RKO (cell line): ENCODE data around the gene POLRMT.
"Not testable (repeated sequence)": the region's sequence is repeated elsewhere in the genome, so short reads cannot be mapped to it uniquely, and the experiment has no call there.

Source experiments
- DNase-seq: peaks from one replicate; pipeline ENCODE4 v3.0.0-alpha.2; 2016; ENCODE audit warnings: low spot score

The POLRMT gene

DNA sequence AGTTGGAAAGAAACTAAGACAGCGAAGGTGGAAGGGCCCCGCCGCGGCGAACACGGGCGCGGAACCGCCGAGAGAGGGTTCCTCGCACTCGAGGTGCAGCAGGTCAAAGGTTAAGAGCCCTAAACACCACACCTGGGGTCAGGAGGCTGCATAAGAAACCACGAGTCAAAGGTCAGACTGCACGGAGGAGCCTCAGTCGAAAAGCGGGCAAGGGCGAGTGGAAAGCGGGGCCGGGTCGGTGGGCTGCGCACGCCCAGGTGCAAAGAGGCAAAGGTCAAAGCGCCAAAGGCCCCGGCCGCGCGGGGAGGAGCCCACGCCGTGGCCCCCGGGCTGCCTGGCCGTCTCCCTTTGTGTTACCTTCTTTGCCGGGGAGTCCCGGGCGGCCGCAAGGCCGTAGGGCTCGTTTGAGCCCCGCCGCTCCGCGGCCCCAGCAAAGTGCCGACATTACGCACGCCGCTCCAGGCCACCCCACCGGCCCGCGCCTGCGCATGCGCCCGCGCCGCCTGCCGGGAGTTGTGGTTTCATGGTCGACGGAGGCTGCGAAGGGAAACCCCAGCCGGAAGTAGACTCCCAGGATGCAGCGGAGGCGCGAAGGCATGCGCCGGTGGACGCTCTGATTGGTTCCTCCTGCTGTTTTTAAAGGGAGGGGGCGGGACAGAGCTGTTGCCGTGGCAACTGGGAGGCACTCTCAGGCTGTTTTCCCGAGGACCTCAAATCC is at the start of gene POLRMT:
Gene POLRMT (minus strand): TSS at position 470 of the 718 bp plus-strand sequence. CDS start 25 bp downstream, at position 445.
- DNase-seq, result peak; percentile 98

DNA sequence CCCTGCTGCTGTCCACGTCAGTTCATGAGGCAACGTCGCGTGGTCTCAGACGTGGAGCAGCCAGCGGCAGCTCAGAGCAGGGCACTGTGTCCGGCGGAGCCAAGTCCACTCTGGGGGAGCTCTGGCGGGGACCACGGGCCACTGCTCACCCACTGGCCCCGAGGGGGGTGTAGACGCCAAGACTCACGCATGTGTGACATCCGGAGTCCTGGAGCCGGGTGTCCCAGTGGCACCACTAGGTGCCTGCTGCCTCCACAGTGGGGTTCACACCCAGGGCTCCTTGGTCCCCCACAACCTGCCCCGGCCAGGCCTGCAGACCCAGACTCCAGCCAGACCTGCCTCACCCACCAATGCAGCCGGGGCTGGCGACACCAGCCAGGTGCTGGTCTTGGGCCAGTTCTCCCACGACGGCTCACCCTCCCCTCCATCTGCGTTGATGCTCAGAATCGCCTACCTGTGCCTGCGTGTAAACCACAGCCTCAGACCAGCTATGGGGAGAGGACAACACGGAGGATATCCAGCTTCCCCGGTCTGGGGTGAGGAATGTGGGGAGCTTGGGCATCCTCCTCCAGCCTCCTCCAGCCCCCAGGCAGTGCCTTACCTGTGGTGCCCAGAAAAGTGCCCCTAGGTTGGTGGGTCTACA is 49.5 kb upstream of the POLRMT start:
- DNase-seq, result no peak

DNA sequence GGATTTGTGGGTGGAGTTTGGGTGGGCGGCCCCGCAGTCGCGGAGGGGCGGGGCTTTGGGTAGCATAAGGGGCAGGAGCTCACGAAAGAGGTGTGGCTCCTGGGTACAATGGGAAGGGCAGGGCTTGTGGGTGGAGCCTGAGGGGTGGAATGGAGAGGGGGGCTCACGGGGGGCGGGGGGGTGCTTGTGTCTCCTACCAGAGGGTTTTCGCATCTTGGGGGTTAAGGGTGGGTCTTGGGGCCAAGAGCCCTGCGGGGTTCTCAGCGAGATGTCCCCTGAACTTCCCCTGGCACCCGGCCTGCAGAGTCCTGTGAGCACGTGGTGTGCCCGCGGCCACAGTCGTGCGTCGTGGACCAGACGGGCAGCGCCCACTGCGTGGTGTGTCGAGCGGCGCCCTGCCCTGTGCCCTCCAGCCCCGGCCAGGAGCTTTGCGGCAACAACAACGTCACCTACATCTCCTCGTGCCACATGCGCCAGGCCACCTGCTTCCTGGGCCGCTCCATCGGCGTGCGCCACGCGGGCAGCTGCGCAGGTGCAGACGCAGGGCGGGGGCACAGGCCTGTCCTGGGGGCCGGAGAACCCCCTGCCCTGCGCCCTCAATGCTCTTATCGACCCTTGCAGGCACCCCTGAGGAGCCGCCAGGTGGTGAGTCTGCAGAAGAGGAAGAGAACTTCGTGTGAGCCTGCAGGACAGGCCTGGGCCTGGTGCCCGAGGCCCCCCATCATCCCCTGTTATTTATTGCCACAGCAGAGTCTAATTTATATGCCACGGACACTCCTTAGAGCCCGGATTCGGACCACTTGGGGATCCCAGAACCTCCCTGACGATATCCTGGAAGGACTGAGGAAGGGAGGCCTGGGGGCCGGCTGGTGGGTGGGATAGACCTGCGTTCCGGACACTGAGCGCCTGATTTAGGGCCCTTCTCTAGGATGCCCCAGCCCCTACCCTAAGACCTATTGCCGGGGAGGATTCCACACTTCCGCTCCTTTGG is 48.0 kb upstream of the POLRMT start:
- DNase-seq, result peak; percentile 88

DNA sequence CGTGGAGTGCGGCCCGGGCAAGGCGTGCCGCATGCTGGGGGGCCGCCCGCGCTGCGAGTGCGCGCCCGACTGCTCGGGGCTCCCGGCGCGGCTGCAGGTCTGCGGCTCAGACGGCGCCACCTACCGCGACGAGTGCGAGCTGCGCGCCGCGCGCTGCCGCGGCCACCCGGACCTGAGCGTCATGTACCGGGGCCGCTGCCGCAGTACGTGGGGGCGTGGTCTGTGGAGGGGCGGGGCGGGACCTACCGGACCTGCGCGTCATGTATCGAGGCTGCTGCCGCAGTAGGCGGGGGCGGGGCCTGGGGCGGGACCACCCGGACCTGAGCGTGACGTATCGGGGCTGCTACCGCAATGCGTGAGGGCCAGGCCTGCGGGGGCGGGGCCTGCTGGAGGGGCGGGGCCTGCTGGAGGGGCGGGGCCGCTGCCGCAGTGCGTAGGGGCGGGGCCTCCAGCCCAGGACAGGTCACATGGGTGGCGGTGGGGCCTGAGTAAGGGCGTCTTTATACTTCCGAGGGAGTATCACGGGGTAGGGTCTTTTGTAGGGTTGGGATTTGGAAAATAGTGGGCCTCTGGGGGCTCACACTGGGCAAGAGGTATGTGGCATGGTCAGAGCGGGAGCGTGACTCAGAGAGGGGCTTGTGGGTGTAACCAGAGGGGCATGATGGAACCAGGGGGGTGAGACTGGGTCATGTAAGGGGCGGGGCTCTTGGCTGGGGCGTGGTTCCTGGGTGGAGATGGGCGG is 47.1 kb upstream of the POLRMT start:
- peak; percentile 96 for DNase-seq

DNA sequence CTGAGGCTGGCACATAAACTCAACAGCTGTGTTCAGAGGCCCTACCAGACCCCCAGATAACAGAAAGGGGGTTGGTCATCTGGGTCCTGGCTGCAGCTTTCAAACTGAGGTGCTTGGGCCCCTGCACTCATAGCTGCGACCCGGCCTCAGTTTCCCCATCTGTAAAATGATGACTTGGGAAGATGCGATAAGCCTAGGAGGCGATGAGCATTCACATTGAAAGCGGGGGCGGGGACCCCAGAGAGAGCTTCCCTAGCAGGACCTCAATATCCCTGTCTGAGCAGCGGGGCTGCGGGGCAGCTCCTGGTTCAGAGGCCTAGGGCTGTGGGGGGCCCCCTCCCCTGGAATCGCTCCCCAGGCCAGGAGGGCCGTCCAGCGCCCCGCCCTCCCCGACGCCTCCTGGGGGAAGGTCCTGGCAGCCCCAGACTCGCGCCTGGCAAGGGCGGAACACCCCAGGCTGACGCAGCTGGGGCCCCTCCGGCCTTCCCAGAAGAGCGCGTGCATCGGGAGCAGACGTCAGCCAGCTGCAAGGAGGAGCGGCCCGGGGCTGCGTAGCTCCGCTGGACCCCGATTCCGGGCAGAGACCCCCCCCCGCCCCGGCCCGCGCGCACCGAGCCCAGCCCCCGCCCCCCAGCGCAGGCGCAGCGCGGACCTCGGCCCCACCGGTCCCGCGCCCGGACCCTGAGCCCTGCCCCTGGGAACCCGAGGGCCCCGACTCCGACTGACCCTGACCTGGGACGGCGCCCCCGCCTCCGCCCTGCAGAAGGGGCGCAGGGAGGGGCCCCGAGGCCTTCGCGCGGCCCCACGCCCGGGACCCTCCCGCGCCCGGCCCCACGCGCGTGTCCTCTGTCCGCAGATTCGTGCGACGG is 46.3 kb upstream of the POLRMT start:
- DNase-seq, result peak; percentile 76

DNA sequence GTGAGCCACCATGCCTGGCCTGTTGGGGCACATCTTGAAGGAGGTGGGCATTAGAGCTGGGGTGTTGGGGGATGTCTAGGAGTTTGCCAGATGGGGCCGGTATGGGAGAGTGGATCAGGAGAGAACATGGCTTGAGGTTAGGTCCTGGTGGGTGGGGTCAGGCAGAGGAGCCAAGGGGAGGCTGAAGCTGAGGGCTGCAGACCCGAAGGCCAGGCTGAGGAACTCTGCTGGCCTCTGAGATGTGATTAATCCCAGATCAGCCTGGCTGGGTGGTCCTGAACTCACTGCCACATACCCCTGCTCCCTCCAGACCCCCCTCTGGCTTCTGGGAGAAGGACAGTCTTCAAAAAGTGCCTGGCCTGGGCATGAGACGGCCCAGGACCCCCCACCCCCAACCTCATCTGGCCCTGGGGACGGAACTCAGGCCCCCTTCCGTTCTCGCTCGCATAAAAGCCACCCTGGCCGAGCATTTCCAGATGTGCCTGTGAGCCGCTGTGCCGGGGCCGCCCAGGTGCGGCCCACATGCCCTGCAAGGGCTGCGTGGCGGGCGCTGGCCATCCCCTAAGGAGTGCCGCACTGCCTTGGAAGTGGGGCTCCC is 45.6 kb upstream of the POLRMT start:
- no peak for DNase-seq

DNA sequence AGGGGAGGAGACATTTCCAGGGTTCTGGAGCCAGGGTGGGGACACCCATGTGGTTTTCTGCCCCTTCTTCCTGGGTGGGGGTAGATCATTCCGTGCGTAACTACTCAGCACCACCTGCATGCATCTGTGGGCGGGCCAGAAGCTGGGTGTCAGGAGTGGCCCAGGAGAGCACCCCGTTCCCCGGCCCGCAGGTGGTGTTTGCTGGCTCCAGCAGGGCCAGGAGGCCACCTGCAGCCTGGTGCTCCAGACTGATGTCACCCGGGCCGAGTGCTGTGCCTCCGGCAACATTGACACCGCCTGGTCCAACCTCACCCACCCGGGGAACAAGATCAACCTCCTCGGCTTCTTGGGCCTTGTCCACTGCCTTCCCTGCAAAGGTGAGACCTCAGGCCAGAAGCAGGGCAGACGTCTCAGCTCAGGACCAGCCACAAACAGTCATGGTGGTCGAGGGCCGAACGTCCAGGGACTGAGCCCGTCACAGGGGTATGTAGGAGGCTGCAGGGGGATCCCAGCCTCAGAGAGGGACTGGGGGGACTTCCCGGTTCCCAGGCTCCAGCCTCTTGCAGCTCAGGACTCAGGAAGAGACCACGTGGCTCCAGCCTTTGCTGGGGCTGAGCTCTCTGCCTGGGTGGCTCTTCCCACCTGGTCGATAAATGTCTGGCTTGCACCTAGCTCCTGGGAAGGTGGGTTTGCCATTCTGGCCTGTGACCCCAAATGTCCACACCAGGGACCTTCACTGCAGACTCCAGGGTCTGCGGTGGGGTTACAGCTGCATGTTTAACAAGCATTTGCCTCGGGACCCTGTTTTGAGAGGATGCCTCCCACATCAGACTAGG is 44.5 kb upstream of the POLRMT start:
- no peak for DNase-seq

DNA sequence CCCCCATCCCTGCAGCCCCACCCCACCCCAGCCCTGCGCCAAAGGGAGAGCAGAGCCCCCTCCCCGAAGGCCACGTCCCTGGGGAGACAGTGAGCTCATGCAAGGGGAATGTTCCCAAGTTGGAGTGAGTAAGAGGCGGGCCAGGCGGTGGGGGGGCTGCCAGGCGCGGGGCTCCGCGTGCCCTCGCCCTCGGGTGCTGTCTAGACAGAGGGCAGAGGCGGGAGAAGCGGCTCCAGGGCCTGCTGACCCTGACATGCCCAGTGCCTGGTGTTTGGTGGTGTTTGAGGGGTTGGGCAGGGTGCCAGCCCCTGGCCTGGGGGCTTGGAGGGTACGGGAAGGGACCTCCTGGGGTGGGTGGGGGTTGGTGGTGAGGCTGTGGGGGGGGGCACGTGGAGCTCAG is 43.9 kb upstream of the POLRMT start:
- peak; percentile 79 for DNase-seq

DNA sequence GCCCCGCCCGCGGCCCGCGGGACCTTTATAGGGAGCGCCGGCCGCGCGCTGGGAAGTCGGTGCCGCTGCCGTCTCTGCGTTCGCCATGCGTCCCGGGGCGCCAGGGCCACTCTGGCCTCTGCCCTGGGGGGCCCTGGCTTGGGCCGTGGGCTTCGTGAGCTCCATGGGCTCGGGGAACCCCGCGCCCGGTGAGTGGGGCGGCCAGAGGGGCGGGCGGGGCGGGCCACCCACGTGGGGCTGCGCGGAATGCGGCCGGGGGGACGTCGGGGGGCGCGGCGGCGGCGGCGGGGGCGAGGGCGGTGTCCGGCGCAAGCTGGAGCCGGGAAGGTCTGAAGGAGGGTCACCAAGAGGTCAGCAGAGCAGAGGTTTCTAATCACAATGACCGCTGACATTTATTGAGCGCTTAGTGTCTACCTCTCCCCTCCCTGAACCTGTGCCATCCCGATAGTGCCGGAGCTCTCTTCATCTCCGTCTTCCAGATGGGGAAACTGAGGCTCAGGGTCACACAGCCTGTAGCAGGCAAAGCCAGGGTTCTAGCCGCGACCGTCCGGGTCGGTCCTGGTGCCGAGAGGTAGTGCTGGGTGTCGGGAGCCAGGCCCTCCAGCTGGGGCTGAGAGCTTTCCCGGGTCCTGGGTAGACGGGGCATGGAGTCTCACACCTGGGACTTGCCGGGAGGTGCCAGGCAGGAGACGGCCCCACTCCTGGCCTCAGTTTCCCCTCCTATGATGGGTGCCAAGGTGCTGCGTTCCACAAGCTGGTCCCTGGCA is 43.2 kb upstream of the POLRMT start, which contains the start of gene FSTL3:
Gene FSTL3 (plus strand): TSS at position 54 of the 767 bp plus-strand sequence. CDS start 32 bp downstream, at position 86.
- no peak for DNase-seq

DNA sequence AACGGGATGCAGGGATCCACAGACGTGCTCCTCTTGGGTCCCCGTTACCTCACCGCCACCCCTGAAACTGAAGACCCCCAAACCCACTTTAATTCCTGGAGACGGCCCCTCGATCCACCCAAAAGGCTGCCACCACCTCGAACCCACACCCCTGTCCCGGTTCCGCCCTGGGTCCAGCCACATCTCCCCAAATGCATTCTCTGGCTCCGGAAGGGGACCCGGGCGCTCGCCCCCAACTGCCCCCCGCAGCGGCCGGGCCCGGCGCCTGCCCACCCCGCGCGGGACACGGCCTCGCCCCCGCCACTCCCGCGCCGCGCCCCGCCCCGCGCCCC is 42.6 kb upstream of the POLRMT start:
- DNase-seq, result no peak

DNA sequence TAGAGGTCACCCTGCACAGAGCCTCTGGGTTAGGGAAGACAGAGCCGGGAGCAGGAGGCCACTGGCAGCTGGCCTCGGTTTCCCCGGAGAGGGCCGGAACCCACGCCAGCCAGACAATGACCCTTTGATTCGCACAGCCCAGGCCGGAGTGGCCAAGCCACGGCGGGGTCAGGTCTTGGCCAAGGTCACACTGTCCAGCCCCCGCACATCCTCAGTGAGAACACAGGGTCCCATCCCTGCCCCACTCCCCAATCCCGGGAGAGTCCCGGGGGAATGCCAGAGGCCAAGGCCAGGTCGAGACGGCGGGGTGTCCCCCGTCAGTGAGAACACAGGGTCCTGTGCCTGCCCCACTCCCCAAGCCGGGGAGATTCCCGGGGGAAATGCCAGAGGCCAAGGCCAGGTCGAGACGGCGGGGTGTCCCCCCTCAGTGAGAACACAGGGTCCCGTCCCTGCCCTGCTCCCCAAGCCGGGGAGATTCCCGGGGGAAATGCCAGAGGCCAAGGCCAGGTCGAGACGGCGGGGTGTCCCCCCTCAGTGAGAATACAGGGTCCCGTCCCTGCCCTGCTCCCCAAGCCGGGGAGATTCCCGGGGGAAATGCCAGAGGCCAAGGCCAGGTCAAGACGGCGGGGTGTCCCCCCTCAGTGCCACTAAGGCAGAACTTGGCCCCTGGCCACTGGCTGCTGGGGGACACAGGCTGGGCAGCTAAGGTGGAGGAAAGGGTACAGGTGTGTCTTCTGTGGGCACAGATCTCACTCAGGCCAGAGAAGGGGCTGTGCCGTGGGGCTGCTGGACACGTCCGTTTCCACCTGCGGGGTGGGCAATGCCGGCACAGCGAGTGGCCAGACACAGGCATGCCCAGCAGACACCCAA is 41.2 kb upstream of the POLRMT start:
- no peak for DNase-seq

DNA sequence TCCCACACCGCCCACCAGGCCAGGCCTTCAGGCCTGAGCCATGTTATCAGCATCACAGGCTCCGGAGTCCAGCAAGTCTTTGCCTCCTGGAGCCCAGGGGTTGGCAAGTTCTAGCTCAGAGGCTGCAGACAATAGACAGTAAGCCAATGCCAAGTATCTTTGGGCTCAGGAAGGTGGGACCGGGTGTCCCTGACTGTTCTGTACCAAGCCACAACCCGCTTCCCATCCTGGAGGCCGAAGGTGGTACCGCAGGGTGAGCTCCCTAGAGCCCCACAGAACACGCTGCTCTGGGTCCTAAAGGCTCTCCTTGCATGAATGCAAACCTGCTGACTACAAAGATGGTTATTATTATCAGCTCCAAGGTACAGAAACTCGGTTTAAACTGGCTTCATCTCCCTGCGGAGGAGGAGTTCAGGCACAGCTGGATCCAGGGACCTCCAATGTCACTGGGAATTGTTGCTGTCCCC is 37.3 kb upstream of the POLRMT start:
- DNase-seq, result no peak

DNA sequence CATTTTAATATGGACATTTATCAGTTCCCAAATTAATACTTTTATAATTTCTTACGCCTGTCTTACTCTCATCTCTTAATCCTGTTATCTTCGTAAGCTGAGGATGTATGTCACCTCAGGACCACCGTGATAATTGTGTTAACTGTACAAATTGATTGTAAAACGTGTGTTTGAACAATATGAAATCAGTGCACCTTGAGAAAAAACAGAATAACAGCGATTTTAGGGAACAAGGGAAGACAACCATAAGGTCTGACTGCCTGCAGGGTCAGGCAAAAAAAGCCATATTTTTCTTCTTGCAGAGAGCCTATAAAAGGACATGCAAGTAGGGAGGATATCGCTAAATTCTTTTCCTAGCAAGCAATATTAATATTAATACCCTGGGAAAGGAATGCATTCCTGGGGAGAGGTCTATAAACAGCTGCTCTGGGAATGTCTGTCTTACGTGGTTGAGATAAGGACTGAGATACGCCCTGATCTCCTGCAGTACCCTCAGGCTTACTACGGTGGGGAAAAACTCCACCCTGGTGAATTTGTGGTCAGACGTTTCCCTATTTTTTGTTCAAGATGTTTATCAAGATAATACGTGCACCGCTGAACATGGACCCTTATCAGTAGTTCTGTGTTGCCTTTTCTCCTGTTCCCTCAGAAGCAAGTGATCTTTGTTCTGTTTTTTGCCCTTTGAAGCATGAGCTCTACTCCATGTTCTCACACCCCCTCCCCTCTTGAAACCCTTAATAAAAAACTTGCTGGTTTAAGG is 35.5 kb upstream of the POLRMT start:
- DNase-seq, result not testable (repeated sequence)

DNA sequence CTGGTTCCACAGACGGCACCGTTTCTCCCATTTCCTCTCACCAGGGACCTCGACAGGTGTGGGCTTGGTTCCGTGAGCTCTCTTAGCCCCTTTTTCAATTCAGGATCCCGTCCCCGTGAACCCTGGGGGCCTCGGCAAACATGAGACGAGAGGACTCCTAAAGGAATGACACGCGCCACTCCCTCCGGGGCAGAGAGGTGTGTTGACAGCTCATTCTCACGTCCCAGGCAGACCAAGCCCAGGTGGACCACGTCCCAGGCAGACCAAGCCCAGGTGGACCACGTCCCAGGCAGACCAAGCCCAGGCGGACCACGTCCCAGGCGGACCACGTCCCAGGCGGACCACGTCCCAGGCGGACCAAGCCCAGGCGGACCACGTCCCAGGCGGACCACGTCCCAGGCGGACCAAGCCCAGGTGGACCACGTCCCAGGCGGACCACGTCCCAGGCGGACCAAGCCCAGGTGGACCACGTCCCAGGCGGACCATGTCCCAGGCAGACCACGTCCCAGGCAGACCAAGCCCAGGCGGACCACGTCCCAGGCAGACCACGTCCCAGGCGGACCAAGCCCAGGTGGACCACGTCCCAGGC is 33.7 kb upstream of the POLRMT start:
- not testable (repeated sequence) for DNase-seq

DNA sequence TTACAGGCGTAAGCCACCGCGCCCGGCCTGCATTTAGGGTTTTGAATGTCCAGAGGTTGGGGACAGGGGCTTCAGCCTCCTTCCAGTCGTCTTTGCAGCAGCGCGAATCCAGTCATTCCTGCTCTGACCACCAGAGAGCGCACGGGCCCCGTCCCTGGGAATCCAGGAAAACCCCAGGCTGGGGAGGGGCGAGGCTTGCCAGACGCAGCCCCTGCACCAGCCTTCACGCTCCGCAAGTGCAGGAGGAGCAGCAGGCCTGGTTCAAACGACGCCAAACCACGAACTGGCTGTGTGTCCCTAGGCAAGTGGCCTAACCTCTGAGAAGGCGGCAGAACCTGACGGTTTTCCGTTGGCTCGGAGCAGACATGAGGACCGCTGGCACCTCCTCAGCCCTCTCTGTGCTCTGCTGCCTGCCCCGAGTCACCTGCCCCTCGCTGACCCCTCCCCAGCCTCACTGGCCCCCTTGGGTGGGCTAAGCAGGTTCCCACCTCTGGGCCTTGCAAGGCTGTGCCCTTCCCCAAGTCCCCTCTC is 31.6 kb upstream of the POLRMT start:
- peak; percentile 68 for DNase-seq

DNA sequence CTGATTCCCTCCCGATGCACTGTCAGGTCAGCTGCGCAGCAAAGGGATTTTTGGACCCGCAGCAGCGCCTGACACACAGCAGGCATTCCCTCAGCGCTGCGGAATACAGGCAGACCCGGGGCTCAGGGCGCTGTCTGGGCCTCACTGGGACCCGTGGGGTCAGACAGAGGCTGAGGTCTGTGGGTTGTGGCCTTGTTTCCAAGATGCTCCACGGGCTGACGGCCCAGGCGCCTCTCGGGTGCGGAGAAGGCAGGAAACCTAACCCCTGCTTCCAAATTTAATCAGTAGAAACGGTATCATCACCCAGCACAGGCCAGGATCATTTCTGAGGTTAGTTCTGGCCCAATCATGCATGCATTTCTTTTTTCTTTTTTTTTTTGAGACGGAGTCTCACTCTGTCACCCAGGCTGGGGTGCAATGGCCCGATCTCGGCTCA is 30.4 kb upstream of the POLRMT start:
- DNase-seq, result no peak
